HG03354 (cell line): ENCODE measurements around the gene PRRX1.

Experiments
- ATAC-seq: cut with Tn5 transposase; IDR thresholded peaks from one replicate; pipeline ENCODE4 v1.9.1; 2021; ENCODE audit warnings: mild to moderate bottlenecking; ENCODE audit not compliant: unreplicated experiment, poor library complexity, severe bottlenecking

PRRX1 gene

GRCh38 chr1:170711682-170712081 lies 47.8 kb downstream of the PRRX1 start:
- no peak for ATAC-seq

- ATAC-seq: no peak
These were observed 50.2 kb downstream of the PRRX1 start for GRCh38 chr1:170714163-170714562.

GRCh38 chr1:170714938-170715337 lies 51.0 kb downstream of the PRRX1 start:
- ATAC-seq: no peak

GRCh38 chr1:170716835-170717429 lies 53.0 kb downstream of the PRRX1 start:
- no peak for ATAC-seq

GRCh38 chr1:170720661-170721060 lies 56.7 kb downstream of the PRRX1 start:
- no peak for ATAC-seq

GRCh38 chr1:170721621-170722020 lies 57.7 kb downstream of the PRRX1 start:
- no peak for ATAC-seq

GRCh38 chr1:170723518-170723917 lies 59.6 kb downstream of the PRRX1 start:
- no peak for ATAC-seq

- no peak for ATAC-seq
These were observed 61.4 kb downstream of the PRRX1 start for GRCh38 chr1:170725326-170725725.

- no peak for ATAC-seq
These were observed 64.0 kb downstream of the PRRX1 start for GRCh38 chr1:170727963-170728362.

- no peak for ATAC-seq
These were observed 65.5 kb downstream of the PRRX1 start for GRCh38 chr1:170729225-170730002.

GRCh38 chr1:170730014-170730413 lies 66.1 kb downstream of the PRRX1 start:
- ATAC-seq: no peak

GRCh38 chr1:170730438-170730837 lies 66.5 kb downstream of the PRRX1 start:
- ATAC-seq: no peak

- no peak for ATAC-seq
These were observed 67.8 kb downstream of the PRRX1 start for GRCh38 chr1:170731566-170732251.

GRCh38 chr1:170732252-170732588 lies 68.3 kb downstream of the PRRX1 start:
- no peak for ATAC-seq

- no peak for ATAC-seq
These were observed 70.7 kb downstream of the PRRX1 start for GRCh38 chr1:170734412-170735175.

- ATAC-seq: no peak
These were observed 71.7 kb downstream of the PRRX1 start for GRCh38 chr1:170735366-170736263.

- ATAC-seq: no peak
These were observed 75.9 kb downstream of the PRRX1 start for GRCh38 chr1:170739803-170740202.

- no peak for ATAC-seq
These were observed 77.7 kb downstream of the PRRX1 start for GRCh38 chr1:170741678-170742077.

- ATAC-seq: no peak
These were observed 78.7 kb downstream of the PRRX1 start for GRCh38 chr1:170742600-170742999.
